Ovary (tissue), 3 donors: ENCODE results near the gene SYNJ1.

Experiments
- POLR2A ChIP-seq: fragments of 450-650 bp; IDR thresholded peaks from one replicate; pipeline ENCODE4 v1.6.1; 2017; ENCODE audit warnings: antibody characterized with exemption, mild to moderate bottlenecking, moderate library complexity
- TF ChIP-seq, protein P1 (sequence below), 3 donors: fragments of 450-650 bp in 2 of 3; fragments of 200-600 bp in 1 of 3; IDR thresholded peaks; one replicate each; pipeline versions ENCODE4 v1.5.1 to v1.8.0; 2016 to 2022; ENCODE audit warnings: antibody characterized with exemption in 3 of 3, mild to moderate bottlenecking in 1 of 3
- donor health status: DM: no; HTN: no; CAD: no.

DNA sequence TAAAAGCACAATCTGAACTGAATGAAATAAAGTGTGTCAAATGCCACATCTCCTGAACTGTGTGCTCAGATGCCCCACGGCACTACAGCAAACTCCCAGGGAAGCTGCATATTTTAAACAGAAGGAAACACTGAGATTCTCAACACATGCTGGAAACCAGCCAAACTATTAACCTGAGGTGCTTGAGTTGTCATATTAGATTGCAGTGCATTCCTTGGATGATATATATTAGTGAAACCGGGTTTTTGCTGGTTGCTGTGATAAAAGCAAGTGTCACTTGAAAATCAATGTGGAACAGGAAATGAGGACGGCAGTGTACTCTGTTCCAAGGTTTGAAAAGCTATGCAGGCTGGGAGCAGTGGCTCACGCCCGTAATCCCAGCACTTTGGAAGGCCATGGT, 8.7 kb downstream of the SYNJ1 start:
- no peak for TF ChIP-seq POLR2A
- TF ChIP-seq, protein P1, sequence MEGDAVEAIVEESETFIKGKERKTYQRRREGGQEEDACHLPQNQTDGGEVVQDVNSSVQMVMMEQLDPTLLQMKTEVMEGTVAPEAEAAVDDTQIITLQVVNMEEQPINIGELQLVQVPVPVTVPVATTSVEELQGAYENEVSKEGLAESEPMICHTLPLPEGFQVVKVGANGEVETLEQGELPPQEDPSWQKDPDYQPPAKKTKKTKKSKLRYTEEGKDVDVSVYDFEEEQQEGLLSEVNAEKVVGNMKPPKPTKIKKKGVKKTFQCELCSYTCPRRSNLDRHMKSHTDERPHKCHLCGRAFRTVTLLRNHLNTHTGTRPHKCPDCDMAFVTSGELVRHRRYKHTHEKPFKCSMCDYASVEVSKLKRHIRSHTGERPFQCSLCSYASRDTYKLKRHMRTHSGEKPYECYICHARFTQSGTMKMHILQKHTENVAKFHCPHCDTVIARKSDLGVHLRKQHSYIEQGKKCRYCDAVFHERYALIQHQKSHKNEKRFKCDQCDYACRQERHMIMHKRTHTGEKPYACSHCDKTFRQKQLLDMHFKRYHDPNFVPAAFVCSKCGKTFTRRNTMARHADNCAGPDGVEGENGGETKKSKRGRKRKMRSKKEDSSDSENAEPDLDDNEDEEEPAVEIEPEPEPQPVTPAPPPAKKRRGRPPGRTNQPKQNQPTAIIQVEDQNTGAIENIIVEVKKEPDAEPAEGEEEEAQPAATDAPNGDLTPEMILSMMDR (IDR thresholded peaks at IDR 0.05) = no peak
